ENCODE results near the gene LIFR. TPM values are rescaled to one million over a fixed set of nuclear protein-coding genes. Genes with fewer than 3 reads are reported as not detected.
A peak's percentile ranks its signal among the peaks of the same experiment; 100 is the strongest.

Gene LIFR
- total RNA-seq, 4 donors from 2014 or later: 18.7 to 71.4 (median 31.3) TPM

DNA sequence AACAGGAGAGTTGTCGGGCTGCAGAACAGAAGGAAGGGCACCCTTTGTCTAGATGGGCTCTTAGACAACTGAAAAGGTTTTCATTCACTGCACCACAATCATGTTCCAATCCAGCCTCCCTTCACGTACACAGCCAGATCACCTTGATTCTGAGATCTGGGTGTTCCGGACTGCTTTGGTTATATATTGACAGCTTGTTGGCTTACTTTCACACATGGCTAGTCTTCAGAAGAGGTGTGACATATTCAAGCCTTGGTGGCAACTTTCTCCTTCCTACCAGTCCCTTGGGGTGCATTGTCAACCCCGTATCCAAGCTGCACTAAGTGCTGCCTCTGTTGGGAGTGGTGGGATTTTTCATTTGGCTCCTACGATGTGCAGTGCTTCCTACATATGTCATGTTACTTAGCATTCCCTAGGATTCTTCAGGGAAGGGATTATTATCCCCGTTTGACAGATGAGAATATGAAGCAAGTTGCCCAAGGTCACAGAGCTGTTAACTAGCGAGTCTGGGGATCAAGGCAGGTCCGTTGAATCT lies 100.6 kb downstream of the LIFR start:
- WGBS: 90% methylated on average over 8 of the region's 8 CpGs
- Histone ChIP-seq H3K9me3 (no peaks in the 10 kb centered on the region), H3K36me3 (no peaks in the 10 kb centered on the region), H3K27me3 (peaks cover 5% of the 10 kb centered on the region), H3K4me1 (peaks cover 6% of the 10 kb centered on the region), H3K27ac (no peak overlapping the region), H3K4me3 (no peak overlapping the region)
- TF ChIP-seq, protein P1, sequence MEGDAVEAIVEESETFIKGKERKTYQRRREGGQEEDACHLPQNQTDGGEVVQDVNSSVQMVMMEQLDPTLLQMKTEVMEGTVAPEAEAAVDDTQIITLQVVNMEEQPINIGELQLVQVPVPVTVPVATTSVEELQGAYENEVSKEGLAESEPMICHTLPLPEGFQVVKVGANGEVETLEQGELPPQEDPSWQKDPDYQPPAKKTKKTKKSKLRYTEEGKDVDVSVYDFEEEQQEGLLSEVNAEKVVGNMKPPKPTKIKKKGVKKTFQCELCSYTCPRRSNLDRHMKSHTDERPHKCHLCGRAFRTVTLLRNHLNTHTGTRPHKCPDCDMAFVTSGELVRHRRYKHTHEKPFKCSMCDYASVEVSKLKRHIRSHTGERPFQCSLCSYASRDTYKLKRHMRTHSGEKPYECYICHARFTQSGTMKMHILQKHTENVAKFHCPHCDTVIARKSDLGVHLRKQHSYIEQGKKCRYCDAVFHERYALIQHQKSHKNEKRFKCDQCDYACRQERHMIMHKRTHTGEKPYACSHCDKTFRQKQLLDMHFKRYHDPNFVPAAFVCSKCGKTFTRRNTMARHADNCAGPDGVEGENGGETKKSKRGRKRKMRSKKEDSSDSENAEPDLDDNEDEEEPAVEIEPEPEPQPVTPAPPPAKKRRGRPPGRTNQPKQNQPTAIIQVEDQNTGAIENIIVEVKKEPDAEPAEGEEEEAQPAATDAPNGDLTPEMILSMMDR (IDR thresholded peaks at IDR 0.05): no peak
- TF ChIP-seq EP300 (IDR thresholded peaks at IDR 0.05): no peak
- no peak for TF ChIP-seq POLR2A (IDR thresholded peaks at IDR 0.05)
- TF ChIP-seq POLR2AphosphoS5 (IDR thresholded peaks at IDR 0.05): no peak
- DNase-seq (ENCODE audit: low spot score in 2 of 2): no peak

DNA sequence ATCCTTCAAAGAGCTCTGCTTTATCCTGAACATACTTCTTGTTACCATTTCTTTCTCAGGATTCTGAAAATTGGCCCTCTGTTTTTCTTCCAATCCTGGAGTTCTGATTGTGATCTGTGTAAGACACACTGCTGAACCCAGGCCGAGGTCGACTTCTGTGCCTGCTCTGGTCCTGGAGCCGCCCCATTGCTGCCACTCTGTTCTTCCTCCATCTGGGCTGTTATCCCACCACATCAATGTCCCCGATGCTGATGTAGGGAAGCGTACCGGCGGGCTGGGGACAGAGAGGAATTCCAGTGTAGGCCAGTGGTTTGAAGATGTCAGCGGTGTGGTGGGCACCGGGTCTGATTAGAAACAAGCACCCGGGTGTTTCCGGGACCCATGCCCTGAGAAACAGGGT lies 102.5 kb downstream of the LIFR start:
- WGBS: 89% methylated on average over 11 of the region's 11 CpGs
- Histone ChIP-seq H3K27ac (no peak overlapping the region), H3K4me3 (no peak overlapping the region), H3K4me1 (peaks cover 7% of the 10 kb centered on the region), H3K36me3 (no peaks in the 10 kb centered on the region), H3K9me3 (no peaks in the 10 kb centered on the region), H3K27me3 (peaks cover 6% of the 10 kb centered on the region)
- DNase-seq (ENCODE audit: low spot score in 2 of 2): no peak
- TF ChIP-seq, protein P1 (IDR thresholded peaks at IDR 0.05): no peak
- TF ChIP-seq POLR2AphosphoS5 (IDR thresholded peaks at IDR 0.05): no peak
- no peak for TF ChIP-seq EP300 (IDR thresholded peaks at IDR 0.05)

DNA sequence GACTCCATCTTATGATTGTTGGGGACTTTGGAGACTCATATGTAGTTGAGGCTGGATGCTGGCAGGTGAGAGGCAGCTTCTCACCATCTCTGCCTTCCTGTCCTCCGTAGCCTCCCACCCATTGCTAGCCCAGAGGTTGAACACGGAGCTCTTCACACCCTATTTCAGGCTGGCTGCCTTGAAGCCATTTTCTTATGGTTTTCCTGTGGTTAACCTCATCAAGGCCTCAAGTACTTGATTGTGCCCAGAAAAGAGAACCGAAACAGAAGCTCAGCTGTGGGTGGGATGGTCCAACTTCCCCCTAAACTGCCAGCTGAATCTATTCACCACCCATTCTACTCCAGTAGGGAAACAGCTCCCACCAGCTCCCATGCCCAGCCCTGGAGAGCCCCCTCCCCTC lies 102.9 kb downstream of the LIFR start:
- Histone ChIP-seq H3K4me3 (no peak overlapping the region), H3K27me3 (peaks cover 6% of the 10 kb centered on the region), H3K27ac (no peak overlapping the region), H3K4me1 (peaks cover 11% of the 10 kb centered on the region), H3K36me3 (no peaks in the 10 kb centered on the region), H3K9me3 (no peaks in the 10 kb centered on the region)
- WGBS: 84% methylated on average over 3 of the region's 3 CpGs
- TF ChIP-seq EP300 (IDR thresholded peaks at IDR 0.05) (no peak), POLR2AphosphoS5 (IDR thresholded peaks at IDR 0.05) (no peak), POLR2A (IDR thresholded peaks at IDR 0.05) (no peak)
- TF ChIP-seq, protein P1 (IDR thresholded peaks at IDR 0.05): no peak
- no peak for DNase-seq (ENCODE audit: low spot score in 2 of 2)

DNA sequence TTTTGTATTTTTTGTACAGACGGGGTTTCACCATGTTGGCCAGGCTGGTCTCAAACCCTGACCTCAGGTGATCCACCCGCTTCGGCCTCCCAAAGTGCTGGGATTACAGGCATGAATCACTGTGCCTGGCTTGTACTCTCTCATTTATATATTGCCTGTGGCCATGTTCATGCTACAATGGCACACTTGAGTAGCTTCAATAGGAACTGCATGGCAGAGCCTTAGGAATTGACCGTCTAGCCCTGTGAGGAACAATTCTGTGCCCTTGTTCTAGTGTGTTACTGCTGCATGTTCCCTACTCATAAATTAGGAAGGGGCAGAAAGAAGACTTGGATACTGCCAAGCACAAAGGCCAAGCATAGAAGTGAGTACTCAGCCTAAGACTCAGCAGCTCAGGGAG lies 104.2 kb downstream of the LIFR start:
- no peaks in the 10 kb centered on the region for H3K9me3 ChIP-seq
- peaks cover 6% of the 10 kb centered on the region for H3K27me3 ChIP-seq
- TF ChIP-seq, protein P1 (IDR thresholded peaks at IDR 0.05): no peak
- no peak for DNase-seq (ENCODE audit: low spot score in 2 of 2)
- H3K36me3 ChIP-seq: no peaks in the 10 kb centered on the region
- peak overlapping the region; percentile 25 for H3K27ac ChIP-seq
- H3K4me1 ChIP-seq: peaks cover 22% of the 10 kb centered on the region
- WGBS: 61% methylated on average over 4 of the region's 4 CpGs
- H3K4me3 ChIP-seq: no peak overlapping the region

DNA sequence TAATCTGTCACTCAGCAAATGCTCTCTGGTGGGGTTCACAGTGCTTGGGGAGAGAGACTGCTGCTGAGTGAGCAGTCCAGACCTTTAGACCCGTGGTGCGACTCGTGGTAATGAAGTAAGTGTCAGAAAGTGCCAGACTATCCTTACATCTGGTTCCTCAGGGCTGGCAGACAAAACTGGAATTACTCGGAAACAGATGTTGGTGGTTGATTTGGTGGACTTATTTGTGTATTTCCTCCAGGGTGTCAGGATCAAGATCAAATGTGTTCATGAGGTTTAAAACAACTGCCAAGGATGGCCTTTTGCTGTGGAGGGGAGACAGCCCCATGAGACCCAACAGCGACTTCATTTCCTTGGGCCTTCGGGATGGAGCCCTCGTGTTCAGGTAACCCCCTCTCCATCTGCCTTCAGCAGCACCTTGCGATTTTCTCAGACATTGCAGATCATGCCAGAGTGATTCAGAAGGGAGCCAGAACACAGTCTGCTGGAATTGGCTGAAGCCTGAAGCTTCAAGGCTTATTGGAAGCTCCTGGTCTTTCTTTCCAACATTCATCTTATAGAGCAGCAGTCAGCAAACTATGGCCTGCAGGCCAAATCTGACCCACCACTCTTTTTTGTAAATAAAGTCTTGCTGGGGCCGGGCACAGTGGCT lies 105.2 kb downstream of the LIFR start:
- Histone ChIP-seq H3K9me3 (no peaks in the 10 kb centered on the region), H3K27me3 (peaks cover 6% of the 10 kb centered on the region), H3K27ac (peak overlapping the region; percentile 72), H3K4me3 (no peak overlapping the region), H3K36me3 (no peaks in the 10 kb centered on the region), H3K4me1 (peaks cover 23% of the 10 kb centered on the region)
- DNase-seq (ENCODE audit: low spot score in 2 of 2): no peak
- no peak for TF ChIP-seq POLR2AphosphoS5 (IDR thresholded peaks at IDR 0.05)
- TF ChIP-seq, protein P1 (IDR thresholded peaks at IDR 0.05): no peak
- no peak for TF ChIP-seq POLR2A (IDR thresholded peaks at IDR 0.05)
- TF ChIP-seq EP300 (IDR thresholded peaks at IDR 0.05): no peak
- WGBS: 87% methylated on average over 9 of the region's 9 CpGs

All from suprapubic skin (tissue), 4 donors.